HPDE6-E6E7 (cell line): ENCODE results near the gene ZNF892.
"Not testable (repeated sequence)": the region's sequence is repeated elsewhere in the genome, so short reads cannot be mapped to it uniquely, and the experiment has no call there.

Experiments used
- DNase-seq: peaks from one replicate; pipeline ENCODE4 v3.0.0; 2011; ENCODE audit warnings: missing footprints; ENCODE audit errors: extremely low spot score

Gene ZNF892

GRCh38 chr2:95225658-95226057 is 18.3 kb downstream of the ZNF892 start:
- DNase-seq, result no peak

- peak; percentile 41 for DNase-seq
Measured at GRCh38 chr2:95231723-95232122, 24.4 kb downstream of the ZNF892 start.

- DNase-seq, result no peak
Measured at GRCh38 chr2:95232232-95232631, 24.9 kb downstream of the ZNF892 start.

GRCh38 chr2:95234286-95234785 is 27.0 kb downstream of the ZNF892 start:
- no peak for DNase-seq

- no peak for DNase-seq
Measured at GRCh38 chr2:95234816-95235215, 27.5 kb downstream of the ZNF892 start.

GRCh38 chr2:95238131-95238530 is 30.8 kb downstream of the ZNF892 start:
- no peak for DNase-seq

- DNase-seq, result no peak
Measured at GRCh38 chr2:95240091-95240490, 32.8 kb downstream of the ZNF892 start.

GRCh38 chr2:95240556-95240955 is 33.2 kb downstream of the ZNF892 start:
- DNase-seq, result no peak

- not testable (repeated sequence) for DNase-seq
Measured at GRCh38 chr2:95242084-95242483, 34.8 kb downstream of the ZNF892 start.
